K562 (cell line): ENCODE data around the gene CD84. TPM values are rescaled to one million over a fixed set of nuclear protein-coding genes. Genes with fewer than 3 reads are reported as not detected.

Experiments used
- ELK3 ChIP-seq: fragments of 450-650 bp; formaldehyde crosslinking; IDR thresholded peaks from 2 replicates; pipeline ENCODE4 v1.4.0; 2020; ENCODE audit warnings: mild to moderate bottlenecking
- MYC ChIP-seq, 2 experiments: fragments of 250-450 bp in 1 of 2; sonication (Bioruptor Pico) in 1 of 2; IDR thresholded peaks; 2 replicates each; pipeline versions ENCODE4 v1.5.1 to v1.6.1; 2012 to 2021; ENCODE audit warnings: low read depth in 2 of 2, borderline replicate concordance in 1 of 2, improper control_type of control experiment in 1 of 2, low read length in 1 of 2, mild to moderate bottlenecking in 1 of 2, moderate library complexity in 1 of 2
- NEUROD1 ChIP-seq: fragments of 150-350 bp; IDR thresholded peaks from 2 replicates; pipeline ENCODE4 v1.6.1; 2014; ENCODE audit warnings: borderline replicate concordance, low read length, low read depth; ENCODE audit not compliant: partially characterized antibody
- SMAD2 ChIP-seq: fragments of 150-350 bp; IDR thresholded peaks from 2 replicates; pipeline ENCODE4 v1.6.1; 2014; ENCODE audit warnings: low read depth, mild to moderate bottlenecking, low read length
- YY1 ChIP-seq, 3 experiments: IDR thresholded peaks; 2 replicates each; pipeline ENCODE4 v1.6.1; 2011; ENCODE audit warnings: low read length in 2 of 3, mild to moderate bottlenecking in 2 of 3, moderate library complexity in 2 of 3, borderline replicate concordance in 1 of 3, control low read depth in 1 of 3, low read depth in 1 of 3; ENCODE audit not compliant: insufficient read depth in 3 of 3, insufficient replicate concordance in 2 of 3, control insufficient read depth in 1 of 3, insufficient read length in 1 of 3; ENCODE audit errors: extremely low read depth in 1 of 3
- ZNF124 ChIP-seq: sonication (generic); formaldehyde crosslinking; IDR thresholded peaks from 2 replicates; pipeline ENCODE4 v1.8.1; 2022; ENCODE audit warnings: missing genetic modification reagents
- polyA plus RNA-seq, 8 experiments: library from polyadenylated mRNA; depleted of rRNA in 4 of 8; stranded (reverse) in 5 of 8; unstranded in 3 of 8; fragments of >200 nt; fragmentation: Nextera tagmentation in 2 of 8; fragmentation: Illumina TruSeq in 1 of 8; extraction: Ambion mirVana in 2 of 8; extraction: Trizol in 1 of 8; gene quantifications; 2 replicates each; pipeline versions ENCODE4 v1.2.1 to v1.2.3, GENCODE V29; 2011 to 2014; ENCODE audit warnings: inconsistent platforms in 1 of 8, missing spikeins in 1 of 8
- total RNA-seq, 7 experiments: library from RNA; depleted of rRNA in 6 of 7; stranded (reverse); fragments of >200 nt in 6 of 7; fragmentation: Illumina TruSeq in 2 of 7; extraction: Trizol in 2 of 7; gene quantifications; 2 replicates each; pipeline versions ENCODE4 v1.2.1 to v1.2.3, GENCODE V29; 2011 to 2021; ENCODE audit warnings: low replicate concordance in 1 of 7
- TF ChIP-seq, protein P1 (sequence below), 2 experiments: fragments of 450-650 bp; formaldehyde crosslinking in 1 of 2; IDR thresholded peaks; 2 replicates each; pipeline versions ENCODE4 v1.4.0 to v1.6.1; 2014 to 2020; ENCODE audit warnings: mild to moderate bottlenecking in 2 of 2, borderline replicate concordance in 1 of 2, low read depth in 1 of 2
- TF ChIP-seq, protein P2 (sequence below): fragments of 450-650 bp; formaldehyde crosslinking; IDR thresholded peaks from 2 replicates; pipeline ENCODE4 v1.4.0; 2020; ENCODE audit warnings: mild to moderate bottlenecking, moderate library complexity
- TF ChIP-seq, protein P3 (sequence below): fragments of 450-650 bp; conservative IDR thresholded peaks from 2 replicates; pipeline ENCODE4 v1.6.1; 2016; ENCODE audit warnings: missing genetic modification characterization, low read depth, mild to moderate bottlenecking, control low read depth, missing compliant biosample characterization
- TF ChIP-seq, protein P4 (sequence below), 2 experiments: fragments of 200-800 bp in 1 of 2; sonication (Bioruptor generic) in 1 of 2; sonication (generic) in 1 of 2; formaldehyde crosslinking in 1 of 2; IDR thresholded peaks in 1 of 2; conservative IDR thresholded peaks in 1 of 2; 2 replicates each; pipeline versions ENCODE4 v1.5.0 to v1.6.1; 2016 to 2020; ENCODE audit warnings: missing compliant biosample characterization in 1 of 2, missing genetic modification characterization in 1 of 2, missing genetic modification reagents in 1 of 2

The CD84 gene
- total and polyA plus RNA-seq, 9 of the 15 experiments (the other 6 are each of a cell fraction or from before 2014, with no cell fraction given), result 0.82 to 6.8 (median 2.0) TPM

GRCh38 chr1:160544647-160545046 is 34.6 kb downstream of the CD84 start (continued):
- TF ChIP-seq, protein P1, sequence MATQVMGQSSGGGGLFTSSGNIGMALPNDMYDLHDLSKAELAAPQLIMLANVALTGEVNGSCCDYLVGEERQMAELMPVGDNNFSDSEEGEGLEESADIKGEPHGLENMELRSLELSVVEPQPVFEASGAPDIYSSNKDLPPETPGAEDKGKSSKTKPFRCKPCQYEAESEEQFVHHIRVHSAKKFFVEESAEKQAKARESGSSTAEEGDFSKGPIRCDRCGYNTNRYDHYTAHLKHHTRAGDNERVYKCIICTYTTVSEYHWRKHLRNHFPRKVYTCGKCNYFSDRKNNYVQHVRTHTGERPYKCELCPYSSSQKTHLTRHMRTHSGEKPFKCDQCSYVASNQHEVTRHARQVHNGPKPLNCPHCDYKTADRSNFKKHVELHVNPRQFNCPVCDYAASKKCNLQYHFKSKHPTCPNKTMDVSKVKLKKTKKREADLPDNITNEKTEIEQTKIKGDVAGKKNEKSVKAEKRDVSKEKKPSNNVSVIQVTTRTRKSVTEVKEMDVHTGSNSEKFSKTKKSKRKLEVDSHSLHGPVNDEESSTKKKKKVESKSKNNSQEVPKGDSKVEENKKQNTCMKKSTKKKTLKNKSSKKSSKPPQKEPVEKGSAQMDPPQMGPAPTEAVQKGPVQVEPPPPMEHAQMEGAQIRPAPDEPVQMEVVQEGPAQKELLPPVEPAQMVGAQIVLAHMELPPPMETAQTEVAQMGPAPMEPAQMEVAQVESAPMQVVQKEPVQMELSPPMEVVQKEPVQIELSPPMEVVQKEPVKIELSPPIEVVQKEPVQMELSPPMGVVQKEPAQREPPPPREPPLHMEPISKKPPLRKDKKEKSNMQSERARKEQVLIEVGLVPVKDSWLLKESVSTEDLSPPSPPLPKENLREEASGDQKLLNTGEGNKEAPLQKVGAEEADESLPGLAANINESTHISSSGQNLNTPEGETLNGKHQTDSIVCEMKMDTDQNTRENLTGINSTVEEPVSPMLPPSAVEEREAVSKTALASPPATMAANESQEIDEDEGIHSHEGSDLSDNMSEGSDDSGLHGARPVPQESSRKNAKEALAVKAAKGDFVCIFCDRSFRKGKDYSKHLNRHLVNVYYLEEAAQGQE (IDR thresholded peaks at IDR 0.05; ENCODE audit: borderline replicate concordance), result peak; percentile 40; the same call in 1 of the 2 replicates
- TF ChIP-seq, protein P1 (CRISPR knock-in tag; IDR thresholded peaks at IDR 0.05; ENCODE audit: low read depth), result no peak
- TF ChIP-seq, protein P2, sequence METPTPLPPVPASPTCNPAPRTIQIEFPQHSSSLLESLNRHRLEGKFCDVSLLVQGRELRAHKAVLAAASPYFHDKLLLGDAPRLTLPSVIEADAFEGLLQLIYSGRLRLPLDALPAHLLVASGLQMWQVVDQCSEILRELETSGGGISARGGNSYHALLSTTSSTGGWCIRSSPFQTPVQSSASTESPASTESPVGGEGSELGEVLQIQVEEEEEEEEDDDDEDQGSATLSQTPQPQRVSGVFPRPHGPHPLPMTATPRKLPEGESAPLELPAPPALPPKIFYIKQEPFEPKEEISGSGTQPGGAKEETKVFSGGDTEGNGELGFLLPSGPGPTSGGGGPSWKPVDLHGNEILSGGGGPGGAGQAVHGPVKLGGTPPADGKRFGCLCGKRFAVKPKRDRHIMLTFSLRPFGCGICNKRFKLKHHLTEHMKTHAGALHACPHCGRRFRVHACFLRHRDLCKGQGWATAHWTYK (CRISPR knock-in tag), result no peak
- TF ChIP-seq NEUROD1, result no peak
- TF ChIP-seq MYC (IDR thresholded peaks at IDR 0.05; ENCODE audit: low read depth, low read length), result no peak
- 0 out of 2 replicates have a peak, but pooled peaks have one; percentile 9 for TF ChIP-seq MYC (CRISPR knock-in tag; IDR thresholded peaks at IDR 0.05; ENCODE audit: borderline replicate concordance, low read depth)
- TF ChIP-seq, protein P3, sequence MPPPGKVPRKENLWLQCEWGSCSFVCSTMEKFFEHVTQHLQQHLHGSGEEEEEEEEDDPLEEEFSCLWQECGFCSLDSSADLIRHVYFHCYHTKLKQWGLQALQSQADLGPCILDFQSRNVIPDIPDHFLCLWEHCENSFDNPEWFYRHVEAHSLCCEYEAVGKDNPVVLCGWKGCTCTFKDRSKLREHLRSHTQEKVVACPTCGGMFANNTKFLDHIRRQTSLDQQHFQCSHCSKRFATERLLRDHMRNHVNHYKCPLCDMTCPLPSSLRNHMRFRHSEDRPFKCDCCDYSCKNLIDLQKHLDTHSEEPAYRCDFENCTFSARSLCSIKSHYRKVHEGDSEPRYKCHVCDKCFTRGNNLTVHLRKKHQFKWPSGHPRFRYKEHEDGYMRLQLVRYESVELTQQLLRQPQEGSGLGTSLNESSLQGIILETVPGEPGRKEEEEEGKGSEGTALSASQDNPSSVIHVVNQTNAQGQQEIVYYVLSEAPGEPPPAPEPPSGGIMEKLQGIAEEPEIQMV (tag), result 0 out of 2 replicates have a peak, but pooled peaks have one; percentile 34
- TF ChIP-seq, protein P4, sequence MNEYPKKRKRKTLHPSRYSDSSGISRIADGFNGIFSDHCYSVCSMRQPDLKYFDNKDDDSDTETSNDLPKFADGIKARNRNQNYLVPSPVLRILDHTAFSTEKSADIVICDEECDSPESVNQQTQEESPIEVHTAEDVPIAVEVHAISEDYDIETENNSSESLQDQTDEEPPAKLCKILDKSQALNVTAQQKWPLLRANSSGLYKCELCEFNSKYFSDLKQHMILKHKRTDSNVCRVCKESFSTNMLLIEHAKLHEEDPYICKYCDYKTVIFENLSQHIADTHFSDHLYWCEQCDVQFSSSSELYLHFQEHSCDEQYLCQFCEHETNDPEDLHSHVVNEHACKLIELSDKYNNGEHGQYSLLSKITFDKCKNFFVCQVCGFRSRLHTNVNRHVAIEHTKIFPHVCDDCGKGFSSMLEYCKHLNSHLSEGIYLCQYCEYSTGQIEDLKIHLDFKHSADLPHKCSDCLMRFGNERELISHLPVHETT (CRISPR knock-in tag; conservative IDR thresholded peaks at IDR 0.05 in 1 of 2, IDR thresholded peaks at IDR 0.05 in 1 of 2), result 0 out of 4 replicates have a peak, but pooled peaks of 1 of the 2 experiments have one; percentile 42
- no peak for TF ChIP-seq ELK3 (CRISPR knock-in tag)
- TF ChIP-seq YY1 (IDR thresholded peaks at IDR 0.05; ENCODE audit: borderline replicate concordance in 1 of 3, control insufficient read depth in 1 of 3, extremely low read depth in 1 of 3, insufficient read depth in 3 of 3, insufficient read length in 1 of 3, insufficient replicate concordance in 2 of 3, low read depth in 1 of 3, low read length in 2 of 3), result peak in 2 of 3 experiments; percentile 20 to 64
- TF ChIP-seq ZNF124, result no peak
- no peak for TF ChIP-seq SMAD2
